ENCODE results near the gene TPBG.

The TPBG gene, protein sequence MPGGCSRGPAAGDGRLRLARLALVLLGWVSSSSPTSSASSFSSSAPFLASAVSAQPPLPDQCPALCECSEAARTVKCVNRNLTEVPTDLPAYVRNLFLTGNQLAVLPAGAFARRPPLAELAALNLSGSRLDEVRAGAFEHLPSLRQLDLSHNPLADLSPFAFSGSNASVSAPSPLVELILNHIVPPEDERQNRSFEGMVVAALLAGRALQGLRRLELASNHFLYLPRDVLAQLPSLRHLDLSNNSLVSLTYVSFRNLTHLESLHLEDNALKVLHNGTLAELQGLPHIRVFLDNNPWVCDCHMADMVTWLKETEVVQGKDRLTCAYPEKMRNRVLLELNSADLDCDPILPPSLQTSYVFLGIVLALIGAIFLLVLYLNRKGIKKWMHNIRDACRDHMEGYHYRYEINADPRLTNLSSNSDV

DNA sequence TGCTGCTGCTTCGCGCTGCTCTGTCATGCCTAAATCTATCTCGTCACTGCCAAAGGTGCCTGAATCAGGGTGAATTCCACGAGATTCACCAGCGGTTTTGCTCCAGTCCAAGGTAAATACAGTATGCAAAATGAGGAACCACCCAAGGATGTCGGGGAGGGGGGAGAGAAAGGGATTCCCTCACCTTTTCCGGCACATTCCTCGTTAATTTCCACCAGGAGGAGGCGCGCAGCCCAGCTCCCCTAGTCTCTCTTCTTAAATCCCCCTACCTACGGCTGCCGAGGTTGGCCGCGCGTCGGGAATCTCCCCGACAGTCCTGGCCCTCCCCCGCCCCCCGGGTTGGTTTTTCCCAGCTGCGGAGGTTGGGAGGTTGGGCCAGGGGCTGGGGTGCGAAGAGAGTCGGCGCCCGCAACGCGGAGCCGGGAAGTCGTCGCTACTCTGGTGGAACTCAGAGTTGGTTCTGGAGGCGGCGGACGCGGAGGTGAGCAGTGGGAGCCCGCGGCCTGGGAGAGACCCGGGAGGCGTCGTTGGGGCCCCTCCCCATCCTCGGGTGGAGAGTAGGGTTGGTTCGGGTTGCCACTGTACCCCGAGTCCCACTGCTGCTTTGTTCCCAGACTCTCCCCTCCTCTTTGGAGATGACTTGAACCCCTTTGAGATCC lies at the start of gene TPBG:
Gene TPBG, plus strand, starts transcription at position 390 of the 659 bp plus-strand sequence. CDS start 1,145 bp downstream, outside the sequence.
- peak; percentile 21 for DNase-seq

DNA sequence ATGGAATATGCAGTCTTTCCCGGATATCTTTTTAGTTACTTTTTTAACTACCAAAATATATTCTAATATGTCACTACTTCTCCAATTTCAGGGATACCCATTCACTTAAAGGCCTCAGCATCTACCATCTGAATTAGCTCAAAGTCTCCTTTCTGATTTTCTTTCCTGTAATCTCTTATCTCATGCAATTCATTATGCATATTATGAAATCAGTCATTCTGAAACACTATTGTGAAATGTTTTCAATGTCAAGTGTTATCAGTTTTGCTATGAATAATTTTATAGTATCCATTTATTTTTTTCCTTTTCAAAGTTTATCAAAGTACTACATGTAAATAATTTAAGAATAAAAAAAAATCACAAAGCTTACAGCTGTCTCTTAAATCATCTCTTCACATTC lies 41.2 kb upstream of the TPBG start:
- no peak for DNase-seq

DNA sequence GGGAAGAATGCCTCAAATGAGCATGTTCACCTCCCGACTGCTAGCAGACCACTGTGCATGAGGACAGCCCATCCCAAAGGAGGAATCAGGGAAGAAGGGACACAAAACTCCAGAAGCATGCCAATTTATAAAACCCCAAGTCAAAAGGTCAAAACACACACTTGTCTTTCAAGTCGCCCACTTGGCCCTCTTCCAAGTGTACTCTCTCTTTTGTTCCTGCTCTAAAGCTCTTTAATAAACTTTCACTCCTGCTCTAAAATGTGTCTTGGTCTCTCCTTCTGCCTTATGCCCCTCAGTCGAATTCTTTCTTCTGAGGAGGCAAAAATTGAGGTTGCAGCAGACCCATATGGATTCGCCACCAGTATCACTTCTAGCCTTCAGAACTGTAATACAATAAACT lies 33.9 kb upstream of the TPBG start:
- DNase-seq = no peak

DNA sequence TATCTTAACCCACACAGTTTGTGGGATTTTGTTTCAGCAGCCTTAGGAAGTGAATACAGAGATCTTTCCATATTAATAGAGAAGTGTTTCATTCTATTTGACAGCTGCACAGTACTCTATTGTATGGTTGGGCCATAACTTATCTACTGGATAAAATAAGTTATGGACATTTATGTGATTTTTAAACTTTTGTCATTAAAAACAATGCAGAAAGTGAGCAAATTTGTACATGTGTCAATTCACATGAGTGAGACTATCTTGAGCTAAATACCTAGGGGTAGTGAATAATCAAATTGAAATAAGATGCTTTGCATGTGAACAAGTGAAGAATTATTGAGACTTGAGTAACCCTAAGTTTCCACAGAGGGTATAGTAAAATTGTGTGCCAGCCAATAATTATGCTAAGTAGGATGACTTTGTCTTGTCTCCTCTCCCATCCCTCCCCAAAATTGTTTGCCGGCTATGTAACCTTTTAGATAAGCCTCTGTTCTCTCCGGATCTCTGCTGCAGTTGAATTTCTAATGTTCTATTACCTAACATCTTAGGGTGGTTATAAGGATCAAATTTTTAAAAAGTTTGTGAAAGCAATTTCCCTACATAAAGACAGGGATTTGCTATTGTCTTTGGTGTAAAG lies 33.3 kb upstream of the TPBG start:
- DNase-seq = no peak

DNA sequence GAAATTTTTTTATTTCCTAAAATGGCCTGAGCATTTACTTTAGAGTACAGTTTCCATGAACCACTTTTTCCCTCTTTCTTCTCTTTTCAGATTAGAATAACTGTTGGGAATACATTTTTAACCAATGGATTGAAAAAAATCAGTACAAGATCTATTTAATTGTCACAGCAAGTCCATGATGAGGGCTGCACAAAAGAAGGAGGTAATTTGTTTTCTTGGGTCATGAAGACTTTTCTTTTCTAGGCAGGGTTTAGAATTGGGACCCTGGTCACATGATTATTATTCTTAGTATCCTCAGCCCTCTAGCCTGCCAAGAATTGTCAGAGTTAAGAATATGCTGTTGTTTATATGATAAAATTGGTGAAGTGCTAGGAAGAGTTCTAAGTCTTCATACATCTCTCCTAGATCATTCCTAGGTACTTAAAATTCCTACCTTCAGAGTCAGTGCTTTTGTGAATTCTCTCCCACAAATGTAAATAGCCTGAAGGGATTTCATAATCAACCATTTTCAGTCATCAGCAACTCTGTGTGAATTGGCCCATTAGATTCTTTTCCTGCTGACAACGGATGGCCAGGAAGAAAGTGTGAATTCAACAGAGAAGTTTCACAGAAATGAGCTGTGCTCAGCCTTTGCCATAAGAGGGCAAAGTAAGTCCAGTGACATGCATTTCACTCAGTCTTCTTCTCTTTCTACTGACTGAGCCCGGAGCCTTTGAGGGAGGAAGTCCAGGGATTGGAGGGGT lies 32.4 kb upstream of the TPBG start:
- DNase-seq = no peak

GRCh38 chr6:82333781-82334180 lies 29.8 kb upstream of the TPBG start:
- no peak for DNase-seq

DNA sequence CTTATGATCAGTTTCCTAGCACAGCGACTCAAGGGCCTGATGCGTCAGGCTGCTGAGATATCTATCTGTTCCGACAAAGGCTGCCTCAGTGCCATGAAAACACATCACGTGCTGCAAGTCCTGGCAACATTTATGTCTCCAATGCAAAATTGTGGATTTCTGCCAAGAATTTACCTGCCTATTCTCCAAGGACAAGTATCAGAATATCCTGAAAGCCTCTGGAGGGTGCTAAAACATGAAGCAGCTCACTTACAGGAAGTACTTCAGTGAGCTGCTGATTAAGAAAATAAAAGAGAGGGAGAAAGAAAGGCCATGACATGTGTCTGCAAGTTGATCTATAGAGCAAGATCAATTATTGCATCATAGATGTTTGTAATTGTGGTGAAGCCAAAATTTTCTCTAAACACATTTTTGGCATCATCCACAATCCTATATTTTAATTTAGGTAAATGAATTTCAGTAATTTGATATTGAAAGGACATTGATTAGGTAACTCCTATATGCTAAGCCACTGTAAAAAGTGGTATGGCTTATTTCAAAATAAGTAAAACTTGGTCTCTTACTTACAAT lies 25.8 kb upstream of the TPBG start:
- DNase-seq = no peak

GRCh38 chr6:82348130-82348529 lies 15.5 kb upstream of the TPBG start:
- no peak for DNase-seq

- DNase-seq = no peak
These were observed 9.8 kb upstream of the TPBG start for GRCh38 chr6:82353848-82354247.

DNA sequence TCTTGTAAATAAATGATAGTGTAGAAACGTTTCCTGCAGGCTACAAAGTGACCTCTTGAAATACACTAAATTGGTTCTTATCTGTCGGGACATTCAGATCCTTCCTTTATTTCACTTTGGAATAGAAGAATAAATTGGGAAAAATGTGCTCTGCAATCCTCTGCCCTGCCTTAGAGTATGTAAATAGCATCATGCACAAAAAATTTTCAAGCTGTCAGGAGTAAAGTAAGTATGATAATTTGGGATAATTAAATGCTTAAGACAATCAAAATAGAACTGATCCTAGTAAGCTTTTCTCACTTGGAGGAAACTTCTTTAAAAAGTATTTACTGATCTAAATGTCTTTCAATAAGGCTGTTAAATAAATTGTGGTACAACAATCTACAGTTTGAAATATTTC lies 3.1 kb upstream of the TPBG start:
- no peak for DNase-seq

DNA sequence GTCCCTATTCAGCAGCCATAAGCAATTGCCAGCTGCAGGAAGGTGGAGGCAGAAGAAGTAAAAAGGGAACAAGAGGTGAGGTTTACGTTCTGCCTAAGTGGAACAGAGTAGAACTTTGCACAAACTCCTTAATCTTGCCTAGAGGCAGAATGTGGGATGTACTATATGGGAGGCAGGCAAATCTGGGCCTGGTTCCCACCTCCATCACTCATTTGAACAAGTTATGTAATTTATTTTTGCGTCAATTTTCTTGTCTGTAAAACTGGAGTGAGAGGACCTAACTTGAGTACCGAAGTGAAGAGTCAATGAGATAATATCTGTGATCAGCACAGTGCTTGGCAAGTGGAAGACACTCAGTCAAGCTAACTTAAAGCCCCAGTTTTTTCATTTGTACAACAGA lies 2.0 kb upstream of the TPBG start:
- no peak for DNase-seq

- no peak for DNase-seq
These were observed 1.5 kb upstream of the TPBG start for GRCh38 chr6:82362144-82362543.

DNA sequence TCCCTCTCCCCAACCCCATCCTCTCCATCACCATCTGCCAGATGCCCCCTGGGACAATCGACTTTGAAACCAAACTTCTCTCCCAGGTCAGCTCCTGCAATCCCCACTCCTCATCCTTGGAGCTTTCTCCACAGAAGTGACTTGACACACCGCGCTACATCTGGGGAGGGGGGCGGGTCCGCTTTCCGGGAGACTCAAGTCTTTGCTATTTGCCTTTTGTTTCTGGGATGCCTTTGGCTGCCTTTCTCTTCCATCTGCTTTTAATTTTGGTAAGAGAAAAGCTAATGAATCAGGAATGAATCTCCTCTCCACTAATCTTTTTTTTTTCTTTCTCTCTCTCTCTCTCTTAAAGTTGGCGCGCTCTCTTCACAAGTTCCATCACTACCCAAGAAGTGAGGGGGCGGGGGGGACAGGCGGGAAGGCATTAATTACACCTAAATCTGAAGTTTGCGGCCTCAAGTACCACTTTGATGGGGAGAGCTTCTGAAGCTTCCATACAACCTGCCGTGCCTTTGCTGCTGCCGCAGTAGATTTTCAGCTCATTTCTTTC lies 664 bp upstream of the TPBG start:
- no peak for DNase-seq

GRCh38 chr6:82364087-82365015 lies 734 bp downstream of the TPBG start:
- no peak for DNase-seq

DNA sequence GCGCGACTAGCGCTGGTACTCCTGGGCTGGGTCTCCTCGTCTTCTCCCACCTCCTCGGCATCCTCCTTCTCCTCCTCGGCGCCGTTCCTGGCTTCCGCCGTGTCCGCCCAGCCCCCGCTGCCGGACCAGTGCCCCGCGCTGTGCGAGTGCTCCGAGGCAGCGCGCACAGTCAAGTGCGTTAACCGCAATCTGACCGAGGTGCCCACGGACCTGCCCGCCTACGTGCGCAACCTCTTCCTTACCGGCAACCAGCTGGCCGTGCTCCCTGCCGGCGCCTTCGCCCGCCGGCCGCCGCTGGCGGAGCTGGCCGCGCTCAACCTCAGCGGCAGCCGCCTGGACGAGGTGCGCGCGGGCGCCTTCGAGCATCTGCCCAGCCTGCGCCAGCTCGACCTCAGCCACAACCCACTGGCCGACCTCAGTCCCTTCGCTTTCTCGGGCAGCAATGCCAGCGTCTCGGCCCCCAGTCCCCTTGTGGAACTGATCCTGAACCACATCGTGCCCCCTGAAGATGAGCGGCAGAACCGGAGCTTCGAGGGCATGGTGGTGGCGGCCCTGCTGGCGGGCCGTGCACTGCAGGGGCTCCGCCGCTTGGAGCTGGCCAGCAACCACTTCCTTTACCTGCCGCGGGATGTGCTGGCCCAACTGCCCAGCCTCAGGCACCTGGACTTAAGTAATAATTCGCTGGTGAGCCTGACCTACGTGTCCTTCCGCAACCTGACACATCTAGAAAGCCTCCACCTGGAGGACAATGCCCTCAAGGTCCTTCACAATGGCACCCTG lies 1.6 kb downstream of the TPBG start:
- no peak for DNase-seq

GRCh38 chr6:82367704-82368103 lies 4.1 kb downstream of the TPBG start:
- no peak for DNase-seq

GRCh38 chr6:82370788-82371187 lies 7.2 kb downstream of the TPBG start:
- no peak for DNase-seq

GRCh38 chr6:82371799-82372546 lies 8.4 kb downstream of the TPBG start:
- DNase-seq = no peak

- no peak for DNase-seq
These were observed 9.0 kb downstream of the TPBG start for GRCh38 chr6:82372656-82373055.

DNA sequence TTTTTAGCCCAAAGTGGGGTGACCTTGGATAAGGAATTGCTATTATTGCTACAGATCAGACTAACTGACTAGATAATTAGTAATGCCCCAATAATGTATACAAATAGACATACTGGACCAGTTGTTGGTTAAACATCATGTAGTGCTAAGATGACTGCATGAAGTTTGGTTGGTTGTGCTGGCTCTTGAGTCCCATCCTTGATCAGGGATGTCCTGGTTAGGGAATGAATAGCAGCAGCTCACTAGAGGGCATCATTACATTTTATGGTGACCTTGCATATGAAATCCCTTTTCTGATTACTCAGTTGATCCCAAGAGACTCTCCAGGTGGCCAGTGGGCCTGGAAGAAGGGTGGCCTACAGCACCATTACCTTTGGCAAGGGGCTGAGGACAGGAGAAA lies 10.9 kb downstream of the TPBG start:
- no peak for DNase-seq

Data from stimulated activated CD4-positive, alpha-beta T cell treated with anti-CD3 and anti-CD28 coated beads, Interleukin-4, amount 100 ng/mL, for 1 hour (primary cell).